GM21529 (cell line): ENCODE measurements around the gene TMEM138.
"Not testable (repeated sequence)": the region's sequence is repeated elsewhere in the genome, so short reads cannot be mapped to it uniquely, and the experiment has no call there.

Experiments used
- ATAC-seq: cut with Tn5 transposase; IDR thresholded peaks from one replicate; pipeline ENCODE4 v1.9.1; 2021; ENCODE audit not compliant: unreplicated experiment

TMEM138 gene

GRCh38 chr11:61362542-61362875, 335 bp downstream of the TMEM138 start:
- ATAC-seq: no peak

- no peak for ATAC-seq
These were observed 2.0 kb downstream of the TMEM138 start for GRCh38 chr11:61364012-61364675.

GRCh38 chr11:61367406-61367805, 5.2 kb downstream of the TMEM138 start:
- ATAC-seq: no peak

- no peak for ATAC-seq
These were observed 6.5 kb downstream of the TMEM138 start for GRCh38 chr11:61368646-61369045.

- ATAC-seq: no peak
These were observed 7.5 kb downstream of the TMEM138 start for GRCh38 chr11:61369372-61370348.

- no peak for ATAC-seq
These were observed 8.3 kb downstream of the TMEM138 start for GRCh38 chr11:61370349-61371005.

- ATAC-seq: no peak
These were observed 10.7 kb downstream of the TMEM138 start for GRCh38 chr11:61372659-61373420.

- no peak for ATAC-seq
These were observed 13.6 kb downstream of the TMEM138 start for GRCh38 chr11:61375761-61376108.

- no peak for ATAC-seq
These were observed 15.4 kb downstream of the TMEM138 start for GRCh38 chr11:61377461-61378160.

- ATAC-seq: no peak
These were observed 16.6 kb downstream of the TMEM138 start for GRCh38 chr11:61378713-61379313.

GRCh38 chr11:61380884-61381283, 18.7 kb downstream of the TMEM138 start:
- ATAC-seq: no peak

GRCh38 chr11:61383859-61384258, 21.7 kb downstream of the TMEM138 start:
- not testable (repeated sequence) for ATAC-seq

GRCh38 chr11:61384271-61385242, 22.4 kb downstream of the TMEM138 start:
- no peak for ATAC-seq

- ATAC-seq: no peak
These were observed 28.0 kb downstream of the TMEM138 start for GRCh38 chr11:61390161-61390560.

GRCh38 chr11:61392981-61393595, 30.9 kb downstream of the TMEM138 start:
- ATAC-seq: no peak

- ATAC-seq: no peak
These were observed 39.0 kb downstream of the TMEM138 start for GRCh38 chr11:61401173-61401572.

GRCh38 chr11:61401573-61401972, 39.4 kb downstream of the TMEM138 start:
- no peak for ATAC-seq

GRCh38 chr11:61403658-61404057, 41.5 kb downstream of the TMEM138 start:
- ATAC-seq: no peak
